Osteoblast (primary cell): Measurements from ENCODE around the gene FBXO2. TPM values are rescaled to one million over a fixed set of nuclear protein-coding genes. Genes with fewer than 3 reads are reported as not detected.

Experiments
- DNase-seq: peaks from one replicate; pipeline ENCODE4 v3.0.0; 2011; ENCODE audit warnings: low spot score, mixed read lengths; ENCODE audit not compliant: insufficient read length; ENCODE audit errors: missing footprints
- H2AFZ ChIP-seq: 2 replicates; pipeline ENCODE4 v1.6.0; 2011; ENCODE audit warnings: mild to moderate bottlenecking, low read length
- H3K27ac ChIP-seq: 2 replicates; pipeline ENCODE4 v1.5.1; 2011; ENCODE audit warnings: mild to moderate bottlenecking, low read depth, low read length, moderate library complexity
- H3K27me3 ChIP-seq: 2 replicates; pipeline ENCODE4 v1.6.0; 2012; ENCODE audit warnings: mild to moderate bottlenecking, control low read depth, inconsistent platforms, low read length, moderate library complexity; ENCODE audit not compliant: insufficient read depth
- H3K36me3 ChIP-seq: 2 replicates; pipeline ENCODE4 v1.5.1; 2011; ENCODE audit warnings: mild to moderate bottlenecking, low read length, control low read depth, moderate library complexity; ENCODE audit not compliant: insufficient read depth
- H3K4me1 ChIP-seq: 2 replicates; pipeline ENCODE4 v1.5.1; 2011; ENCODE audit warnings: mild to moderate bottlenecking, low read length, control low read depth, moderate library complexity; ENCODE audit not compliant: insufficient read depth
- H3K4me2 ChIP-seq: 2 replicates; pipeline ENCODE4 v1.6.0; 2011; ENCODE audit warnings: mild to moderate bottlenecking, low read length; ENCODE audit not compliant: insufficient read depth
- H3K4me3 ChIP-seq: fragments of 200-600 bp; sonication (generic); 3 replicates; pipeline ENCODE4 v1.5.1; 2012; ENCODE audit warnings: mild to moderate bottlenecking, low read length, inconsistent platforms; ENCODE audit not compliant: insufficient read depth
- H3K79me2 ChIP-seq: 2 replicates; pipeline ENCODE4 v1.6.0; 2012; ENCODE audit warnings: mild to moderate bottlenecking, low read length, control low read depth, inconsistent platforms; ENCODE audit not compliant: insufficient read depth
- H3K9me3 ChIP-seq: 2 replicates; pipeline ENCODE4 v1.5.1; 2011; ENCODE audit warnings: low read depth, low read length, control low read depth
- H4K20me1 ChIP-seq: 2 replicates; pipeline ENCODE4 v1.6.0; 2012; ENCODE audit warnings: mild to moderate bottlenecking, low read length, control low read depth; ENCODE audit not compliant: insufficient read depth
- CTCF ChIP-seq: IDR thresholded peaks from 2 replicates; pipeline ENCODE4 v1.5.1; 2011; ENCODE audit warnings: mild to moderate bottlenecking, low read depth, low read length, moderate library complexity; ENCODE audit errors: extremely low read depth
- total RNA-seq: library from RNA; depleted of rRNA; stranded (reverse); fragments of >200 nt; gene quantifications from 2 replicates; pipeline ENCODE4 v1.2.3, GENCODE V29; 2012

The FBXO2 gene
- 0.29 and 0.36 TPM in 2 replicates for total RNA-seq

- no peak for TF ChIP-seq CTCF
- DNase-seq = peak; percentile 98
- Histone ChIP-seq H3K4me2 (peak within 1 kb of the TSS; percentile 72), H3K27ac (no peak within 1 kb of the TSS), H4K20me1 (no peaks in the 10 kb centered on the region), H3K36me3 (no peaks in the 10 kb centered on the region), H3K9me3 (no peaks in the 10 kb centered on the region), H3K4me3 (peak within 1 kb of the TSS; percentile 72), H3K27me3 (peaks cover 14% of the 10 kb centered on the region), H3K79me2 (no peaks in the 10 kb centered on the region), H2AFZ (peak within 1 kb of the TSS; percentile 56), H3K4me1 (no peaks in the 10 kb centered on the region)
Measured at GRCh38 chr1:11654137-11654938, at the start of gene FBXO2, which contains the start of gene FBXO44. FBXO2 (minus strand) TSS chr1:11654429; CDS start chr1:11654340, 89 bp downstream. FBXO44 (plus strand) TSS chr1:11654877; CDS start chr1:11655836, 959 bp downstream.

GRCh38 chr1:11703357-11704193, 49.3 kb upstream of the FBXO2 start:
- no peak overlapping the region for H3K4me2 ChIP-seq
- DNase-seq = peak; percentile 51
- peaks cover 61% of the 10 kb centered on the region for H3K27me3 ChIP-seq
- no peaks in the 10 kb centered on the region for H3K9me3 ChIP-seq
- no peak overlapping the region for H2AFZ ChIP-seq
- no peaks in the 10 kb centered on the region for H3K36me3 ChIP-seq
- no peaks in the 10 kb centered on the region for H3K79me2 ChIP-seq
- no peak overlapping the region for H3K4me3 ChIP-seq
- no peaks in the 10 kb centered on the region for H4K20me1 ChIP-seq
- H3K4me1 ChIP-seq = no peaks in the 10 kb centered on the region
- no peak overlapping the region for H3K27ac ChIP-seq
- TF ChIP-seq CTCF = no peak

GRCh38 chr1:11701981-11702803, 48.0 kb upstream of the FBXO2 start:
- Histone ChIP-seq H3K36me3 (no peaks in the 10 kb centered on the region), H3K27me3 (peaks cover 65% of the 10 kb centered on the region), H4K20me1 (no peaks in the 10 kb centered on the region), H3K4me3 (no peak overlapping the region), H3K4me1 (no peaks in the 10 kb centered on the region), H2AFZ (no peak overlapping the region), H3K27ac (no peak overlapping the region), H3K9me3 (no peaks in the 10 kb centered on the region), H3K4me2 (no peak overlapping the region), H3K79me2 (no peaks in the 10 kb centered on the region)
- no peak for TF ChIP-seq CTCF
- DNase-seq = peak; percentile 8
